AG04450 (cell line): ENCODE data around the gene TRIOBP. TPM values are rescaled to one million over a fixed set of nuclear protein-coding genes. Genes with fewer than 3 reads are reported as not detected.
A peak's percentile ranks its signal among the peaks of the same experiment; 100 is the strongest.

Source experiments
- CTCF ChIA-PET: fragments of 300-600, 350-600 bp; formaldehyde crosslinking; extraction: SDS; loops from one replicate; lab custom pipeline; 2022; ENCODE audit warnings: antibody characterized with exemption, inconsistent platforms; lab: Charles Lee
- POLR2A ChIA-PET: fragments of 350-600 bp; formaldehyde crosslinking; extraction: SDS; loops from one replicate; lab custom pipeline; 2021; ENCODE audit warnings: antibody characterized with exemption, inconsistent platforms; lab: Yijun Ruan, JAX
- DNase-seq: peaks from one replicate; pipeline ENCODE4 v3.0.0-alpha.2; 2011; ENCODE audit warnings: low read depth, low spot score
- H3K27ac ChIP-seq: one replicate; pipeline ENCODE4 v1.5.1; 2012; ENCODE audit warnings: low read depth, low read length, control low read depth
- H3K27me3 ChIP-seq: one replicate; pipeline ENCODE4 v1.6.0; 2012; ENCODE audit warnings: low read length; ENCODE audit not compliant: control insufficient read depth, insufficient read depth
- H3K4me3 ChIP-seq: 2 replicates; pipeline ENCODE4 v1.5.1; 2011; ENCODE audit warnings: mild to moderate bottlenecking, low read depth, low read length, control low read depth
- H3K9me3 ChIP-seq: 2 replicates; pipeline ENCODE4 v1.5.1; 2012; ENCODE audit warnings: low read length; ENCODE audit not compliant: control insufficient read depth, insufficient read depth
- polyA plus RNA-seq: library from polyadenylated mRNA; depleted of rRNA; stranded (reverse); fragments of >200 nt; gene quantifications from 2 replicates; pipeline ENCODE4 v1.2.3, GENCODE V29; 2011
- TF ChIP-seq, protein P1 (sequence below): IDR thresholded peaks from 2 replicates; pipeline ENCODE4 v1.5.1; 2011; ENCODE audit warnings: low read depth, low read length, control low read depth, inconsistent platforms

TRIOBP gene
- polyA plus RNA-seq, 1 experiment, result 37.0 TPM

DNA sequence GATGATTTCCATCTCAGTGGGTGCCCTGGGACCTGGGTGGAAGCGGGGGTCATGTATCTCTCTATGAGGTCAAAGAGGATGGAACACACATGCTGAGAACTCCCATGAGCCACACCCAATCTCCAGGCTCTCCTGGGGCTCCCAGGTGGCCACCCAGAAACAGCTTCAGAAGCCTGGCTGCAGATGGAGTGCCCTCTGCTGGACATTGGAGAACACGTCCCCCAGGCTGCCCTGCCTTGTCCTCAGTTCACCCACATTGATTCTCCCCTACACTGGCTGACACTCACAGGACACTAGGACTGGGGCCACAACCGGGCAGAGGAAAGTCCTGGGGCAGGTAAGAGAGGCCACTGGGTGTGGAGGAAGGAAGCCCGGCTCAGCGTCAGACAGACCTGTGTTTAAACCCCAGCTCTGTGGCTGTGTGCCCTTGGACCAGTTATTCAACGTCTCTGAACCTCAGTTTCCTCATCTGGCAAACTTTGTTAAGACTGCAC is 15.2 kb upstream of the TRIOBP start:
- TF ChIP-seq, protein P1, sequence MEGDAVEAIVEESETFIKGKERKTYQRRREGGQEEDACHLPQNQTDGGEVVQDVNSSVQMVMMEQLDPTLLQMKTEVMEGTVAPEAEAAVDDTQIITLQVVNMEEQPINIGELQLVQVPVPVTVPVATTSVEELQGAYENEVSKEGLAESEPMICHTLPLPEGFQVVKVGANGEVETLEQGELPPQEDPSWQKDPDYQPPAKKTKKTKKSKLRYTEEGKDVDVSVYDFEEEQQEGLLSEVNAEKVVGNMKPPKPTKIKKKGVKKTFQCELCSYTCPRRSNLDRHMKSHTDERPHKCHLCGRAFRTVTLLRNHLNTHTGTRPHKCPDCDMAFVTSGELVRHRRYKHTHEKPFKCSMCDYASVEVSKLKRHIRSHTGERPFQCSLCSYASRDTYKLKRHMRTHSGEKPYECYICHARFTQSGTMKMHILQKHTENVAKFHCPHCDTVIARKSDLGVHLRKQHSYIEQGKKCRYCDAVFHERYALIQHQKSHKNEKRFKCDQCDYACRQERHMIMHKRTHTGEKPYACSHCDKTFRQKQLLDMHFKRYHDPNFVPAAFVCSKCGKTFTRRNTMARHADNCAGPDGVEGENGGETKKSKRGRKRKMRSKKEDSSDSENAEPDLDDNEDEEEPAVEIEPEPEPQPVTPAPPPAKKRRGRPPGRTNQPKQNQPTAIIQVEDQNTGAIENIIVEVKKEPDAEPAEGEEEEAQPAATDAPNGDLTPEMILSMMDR, result peak; percentile 96
- Histone ChIP-seq H3K9me3 (no peaks in the 10 kb centered on the region; the same call in 1 of the 2 replicates), H3K4me3 (no peak overlapping the region), H3K27ac (peak overlapping the region; percentile 70), H3K27me3 (no peaks in the 10 kb centered on the region)
- DNase-seq, result no peak
- POLR2A ChIA-PET, result interaction anchor here (0.6 to 4.1 kb wide), 6 partner anchors 19 to 74 kb away, joined by 3 to 38 read pairs (median 10); partner anchors contain the start of genes GGA1 and PDXP
- CTCF ChIA-PET, result interaction anchor here (0.6 to 10.2 kb wide), 11 partner anchors 12 to 58 kb away, joined by 3 to 101 read pairs (median 5); no protein-coding TSS in a partner anchor

DNA sequence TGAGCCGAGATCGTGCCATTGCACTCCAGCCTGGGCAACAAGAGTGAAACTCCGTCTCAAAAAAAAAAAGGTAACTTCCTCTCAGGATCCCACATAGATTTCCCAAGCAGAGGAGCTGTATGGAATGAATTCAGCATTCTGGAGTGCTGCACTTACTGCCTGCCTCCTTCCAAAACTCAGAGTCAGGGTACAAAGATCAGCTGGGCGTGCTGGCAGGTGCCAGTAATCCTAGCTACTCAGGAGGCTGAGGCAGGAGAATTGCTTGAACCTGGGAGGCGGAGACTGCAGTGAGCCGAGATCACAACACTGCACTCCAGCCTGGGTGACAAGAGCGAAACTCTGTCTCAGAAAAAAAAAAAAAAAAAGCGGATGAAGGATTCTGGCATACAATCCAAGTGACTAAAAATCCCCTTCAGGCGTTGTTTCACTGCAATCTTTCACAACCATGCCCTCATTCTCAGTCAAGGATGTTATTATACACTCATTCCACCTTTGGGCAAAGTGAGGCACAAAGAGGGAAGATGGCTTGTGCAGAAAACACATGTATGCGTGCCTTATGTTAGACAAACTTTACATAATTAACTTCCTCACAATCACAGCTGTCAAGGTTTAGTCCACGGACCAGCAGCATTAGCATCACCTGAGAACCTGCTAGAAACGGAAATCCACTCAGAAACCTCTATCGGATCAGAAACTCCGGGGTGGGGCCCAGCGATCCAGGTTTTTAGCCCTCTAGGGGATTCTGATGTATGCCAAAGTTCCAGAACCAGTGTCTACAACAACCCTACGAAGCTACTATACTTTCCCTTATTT is 11.8 kb upstream of the TRIOBP start:
- ChIA-PET POLR2A (interaction anchor here (2.0 kb wide), 1 partner anchor 27 kb away, joined by 9 read pairs; the partner anchor contains the start of gene PDXP), CTCF (interaction anchor here (1.7 to 10.2 kb wide), 2 partner anchors 24 to 42 kb away, joined by 6 to 101 read pairs; no protein-coding TSS in a partner anchor)
- TF ChIP-seq, protein P1, result no peak
- Histone ChIP-seq H3K27me3 (no peaks in the 10 kb centered on the region), H3K4me3 (no peak overlapping the region), H3K9me3 (no peaks in the 10 kb centered on the region), H3K27ac (no peak overlapping the region)
- DNase-seq, result no peak

DNA sequence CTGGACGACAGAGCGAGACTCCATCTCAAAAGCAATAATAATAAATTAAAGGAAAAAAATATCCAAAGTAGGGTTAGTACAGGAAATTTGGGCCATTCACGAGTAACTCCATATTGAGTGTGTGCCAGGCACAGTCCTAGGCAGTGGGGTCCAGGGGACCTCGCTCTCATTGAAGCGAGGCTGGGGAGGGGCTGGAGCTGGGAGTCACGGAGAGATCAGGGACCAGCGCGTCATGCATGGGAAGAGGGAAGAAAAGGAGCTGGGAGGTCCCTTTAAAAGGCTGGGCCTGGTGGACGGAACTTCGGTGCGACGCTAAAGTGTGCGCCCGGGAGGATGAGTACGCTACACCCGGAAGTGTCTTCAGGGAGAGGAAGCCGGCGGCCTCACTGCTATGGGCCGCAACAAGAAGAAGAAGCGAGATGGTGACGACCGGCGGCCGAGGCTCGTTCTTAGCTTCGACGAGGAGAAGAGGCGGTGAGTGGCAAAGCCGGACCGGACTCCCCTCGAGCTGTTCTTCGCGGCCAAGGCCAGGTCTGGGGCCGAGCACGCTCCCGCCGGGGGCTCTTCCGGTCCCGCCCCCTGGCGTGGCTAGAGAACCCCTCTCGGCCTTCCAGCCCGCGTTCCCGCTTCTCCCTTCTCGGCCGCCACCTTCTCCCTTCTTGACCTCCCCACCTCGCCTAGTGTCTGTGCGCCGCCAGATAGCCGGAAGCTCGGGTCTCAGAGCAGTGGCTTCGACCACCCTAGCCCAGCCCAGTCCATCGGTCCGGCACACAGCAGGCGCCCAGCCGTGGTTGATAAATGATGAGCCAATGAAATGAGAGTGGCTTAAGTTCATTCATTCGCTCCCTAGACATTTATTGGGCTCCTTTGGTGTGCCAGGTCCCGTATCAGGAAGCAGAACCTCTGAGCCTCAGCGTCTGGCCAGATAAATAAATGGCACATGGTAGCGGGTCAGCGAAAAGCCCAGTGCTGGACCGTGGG is 10.6 kb upstream of the TRIOBP start, which contains the start of gene NOL12:
Gene NOL12, plus strand, starts transcription at position 342 of the 981 bp plus-strand sequence. Its CDS starts 50 bp downstream, at position 392.
- ChIA-PET POLR2A (interaction anchor here (0.6 to 2.0 kb wide), 11 partner anchors 11 to 113 kb away, joined by 3 to 10 read pairs (median 4); partner anchors contain the start of genes LGALS1, PDXP and SH3BP1), CTCF (interaction anchor here (1.2 to 10.2 kb wide), 2 partner anchors 43 to 47 kb away, joined by 3 to 101 read pairs; partner anchors contain the start of gene SH3BP1)
- Histone ChIP-seq H3K9me3 (no peaks in the 10 kb centered on the region; the same call in 1 of the 2 replicates), H3K27me3 (no peaks in the 10 kb centered on the region), H3K27ac (peak within 1 kb of the TSS; percentile 83), H3K4me3 (peak within 1 kb of the TSS; percentile 97)
- no peak for DNase-seq
- TF ChIP-seq, protein P1, result no peak

DNA sequence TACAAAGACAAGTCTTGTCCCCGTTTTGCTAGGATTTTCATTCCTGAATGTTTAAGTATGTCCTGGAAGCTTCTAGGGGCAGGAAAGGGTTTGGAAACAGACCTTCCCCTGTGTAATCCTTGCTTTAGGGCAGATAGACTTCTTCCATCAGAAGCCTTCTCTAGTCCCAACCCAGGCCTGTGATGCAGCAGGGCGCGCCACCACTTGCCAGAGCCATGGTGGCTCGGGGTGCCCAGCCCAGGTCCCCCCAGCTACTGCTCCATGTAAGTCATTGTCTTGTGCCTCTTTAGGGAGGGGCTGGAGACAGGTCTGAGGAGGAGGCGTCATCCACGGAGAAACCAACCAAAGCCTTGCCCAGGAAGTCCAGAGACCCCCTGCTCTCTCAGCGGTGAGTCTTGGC is 6.4 kb upstream of the TRIOBP start:
- H3K27ac ChIP-seq, result no peak overlapping the region
- ChIA-PET CTCF (no interaction called here), POLR2A (interaction anchor here (0.6 kb wide), 1 partner anchor 13 kb away, joined by 3 read pairs; no protein-coding TSS in a partner anchor)
- TF ChIP-seq, protein P1, result no peak
- H3K27me3 ChIP-seq, result no peaks in the 10 kb centered on the region
- no peak overlapping the region for H3K4me3 ChIP-seq
- H3K9me3 ChIP-seq, result no peaks in the 10 kb centered on the region; the same call in 1 of the 2 replicates
- no peak for DNase-seq
